Urinary bladder (tissue), 4 donors: ENCODE data around the gene KCTD10. TPM values are rescaled to one million over a fixed set of nuclear protein-coding genes. Genes with fewer than 3 reads are reported as not detected.
"Not testable (repeated sequence)": the region's sequence is repeated elsewhere in the genome, so short reads cannot be mapped to it uniquely, and the experiment has no call there.

Experiments
- DNase-seq: peaks from one replicate; pipeline ENCODE4 v3.0.0-alpha.2; 2015; ENCODE audit errors: extremely low spot score
- H3K27ac ChIP-seq: one replicate; pipeline ENCODE4 v1.5.1; 2013; ENCODE audit warnings: low read depth, mild to moderate bottlenecking, moderate library complexity
- H3K36me3 ChIP-seq: one replicate; pipeline ENCODE4 v1.6.1; 2013; ENCODE audit warnings: mild to moderate bottlenecking, moderate library complexity; ENCODE audit not compliant: insufficient read depth
- H3K4me1 ChIP-seq: one replicate; pipeline ENCODE4 v1.6.1; 2013; ENCODE audit warnings: mild to moderate bottlenecking, moderate library complexity; ENCODE audit not compliant: insufficient read depth
- H3K4me3 ChIP-seq: one replicate; pipeline ENCODE4 v1.5.1; 2013; ENCODE audit warnings: low read depth, low read length
- WGBS: extraction: QIAGEN DNeasy Blood & Tissue Kit; methylation state at CpG from one replicate; pipeline ENCODE4 v1.1.7; 2013; 5-methylcytosine and 5-hydroxymethylcytosine counted together
- polyA plus RNA-seq: library from polyadenylated mRNA; stranded (reverse); fragments of 200-250 nt; gene quantifications from one replicate; pipeline ENCODE4 v1.2.3, GENCODE V29; 2013
- total RNA-seq: library from RNA; depleted of rRNA; stranded (reverse); fragments of >200 nt; gene quantifications from one replicate; pipeline ENCODE4 v1.2.3, GENCODE V29; 2014
- donor health status: healthy with polysubstance abuse.
- donor health status: healthy.

The KCTD10 gene
- total and polyA plus RNA-seq, 2 donors = 34.2 to 84.5 TPM

DNA sequence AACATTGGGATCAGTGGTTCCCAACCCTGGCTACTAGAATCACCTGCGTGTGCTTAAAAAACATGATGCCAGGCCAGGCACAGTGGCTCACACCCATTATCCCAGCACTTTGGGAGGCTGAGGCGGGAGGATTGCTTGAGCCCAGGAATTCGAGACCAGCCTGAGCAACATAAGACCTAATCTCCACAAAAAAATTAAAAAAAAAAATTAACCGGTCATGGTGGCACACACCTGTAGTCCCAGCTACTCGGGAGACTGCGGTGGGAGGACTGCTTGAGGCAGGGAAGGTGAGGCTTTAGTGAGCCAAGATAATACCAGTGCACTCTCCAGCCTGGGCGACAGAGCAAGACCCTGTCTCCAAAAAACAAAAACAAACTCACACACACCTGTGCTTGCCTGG lies 2.0 kb downstream of the KCTD10 start:
- 87% methylated on average over 7 of the region's 7 CpGs for WGBS

DNA sequence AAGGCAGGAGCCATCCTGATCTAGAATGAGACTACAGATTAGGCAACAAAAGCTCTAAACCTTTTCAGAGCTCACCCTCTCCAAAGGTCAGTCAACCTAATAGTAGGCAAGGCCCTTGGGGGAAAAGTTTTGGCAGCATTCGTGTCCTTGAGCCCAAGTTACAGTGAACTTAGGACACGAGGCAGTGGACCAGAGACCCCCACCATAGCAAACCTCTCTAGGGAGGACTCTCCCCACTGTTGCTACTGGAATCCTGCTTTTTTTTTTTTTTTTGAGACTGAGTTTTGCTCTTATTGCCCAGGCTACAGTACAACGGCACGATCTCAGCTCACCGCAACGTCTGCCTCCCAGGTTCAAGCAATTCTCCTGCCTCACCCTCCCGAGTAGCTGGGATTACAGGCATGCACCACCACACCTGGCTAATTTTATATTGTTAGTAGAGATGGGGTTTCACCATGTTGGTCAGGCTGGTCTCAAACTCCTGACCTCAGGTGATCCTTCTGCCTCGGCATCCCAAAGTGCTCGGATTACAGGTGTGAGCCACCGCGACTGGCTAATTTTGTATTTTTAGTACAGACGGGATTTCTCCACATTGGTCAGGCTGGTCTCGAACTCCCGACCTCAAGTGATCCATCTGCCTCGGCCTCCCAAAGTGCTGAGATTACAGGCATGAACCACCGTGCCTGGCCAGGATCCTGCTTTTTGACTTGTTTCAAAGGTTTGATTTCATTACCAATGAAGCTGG lies 3.4 kb downstream of the KCTD10 start:
- 89% methylated on average over 16 of the region's 16 CpGs for WGBS
- H3K4me1 ChIP-seq, DNase-seq, H3K36me3 ChIP-seq, H3K27ac ChIP-seq, H3K4me3 ChIP-seq: not testable (repeated sequence)

More for the DNA sequence above, 2.0 kb downstream of the KCTD10 start:
- H3K4me3 ChIP-seq = no peak overlapping the region
- H3K36me3 ChIP-seq = no peaks in the 10 kb centered on the region
- no peak overlapping the region for H3K27ac ChIP-seq
- peaks cover 4% of the 10 kb centered on the region for H3K4me1 ChIP-seq
- DNase-seq = no peak

GRCh38 chr12:109473006-109473405 lies 4.1 kb downstream of the KCTD10 start:
- 87% methylated on average over 3 of the region's 3 CpGs for WGBS
- DNase-seq = no peak
- H3K27ac ChIP-seq = no peak overlapping the region
- peaks cover 4% of the 10 kb centered on the region for H3K4me1 ChIP-seq
- no peak overlapping the region for H3K4me3 ChIP-seq
- H3K36me3 ChIP-seq = no peaks in the 10 kb centered on the region

DNA sequence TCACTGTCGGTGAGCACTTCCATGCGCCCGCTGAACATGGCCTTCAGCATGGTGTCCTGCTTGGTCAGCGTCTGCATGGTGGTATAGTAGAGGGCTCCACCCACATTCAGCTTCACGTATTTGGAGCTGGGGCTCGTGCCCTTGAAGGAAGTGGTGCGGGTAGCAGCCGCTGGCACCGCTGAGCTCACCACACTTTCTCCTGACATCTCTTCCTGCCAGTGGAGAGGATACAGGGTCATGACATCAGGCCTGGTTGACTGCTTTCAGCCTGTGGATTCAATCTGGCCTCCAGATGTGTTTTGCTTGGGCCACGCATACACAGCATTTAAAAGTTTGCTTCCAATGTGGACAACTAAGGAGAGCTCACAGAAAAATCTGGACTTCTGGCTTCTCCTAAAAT lies 7.6 kb downstream of the KCTD10 start:
- H3K36me3 ChIP-seq = no peaks in the 10 kb centered on the region
- no peak for DNase-seq
- 89% methylated on average over 10 of the region's 10 CpGs for WGBS
- H3K4me1 ChIP-seq = no peaks in the 10 kb centered on the region
- H3K4me3 ChIP-seq = no peak overlapping the region
- H3K27ac ChIP-seq = no peak overlapping the region

DNA sequence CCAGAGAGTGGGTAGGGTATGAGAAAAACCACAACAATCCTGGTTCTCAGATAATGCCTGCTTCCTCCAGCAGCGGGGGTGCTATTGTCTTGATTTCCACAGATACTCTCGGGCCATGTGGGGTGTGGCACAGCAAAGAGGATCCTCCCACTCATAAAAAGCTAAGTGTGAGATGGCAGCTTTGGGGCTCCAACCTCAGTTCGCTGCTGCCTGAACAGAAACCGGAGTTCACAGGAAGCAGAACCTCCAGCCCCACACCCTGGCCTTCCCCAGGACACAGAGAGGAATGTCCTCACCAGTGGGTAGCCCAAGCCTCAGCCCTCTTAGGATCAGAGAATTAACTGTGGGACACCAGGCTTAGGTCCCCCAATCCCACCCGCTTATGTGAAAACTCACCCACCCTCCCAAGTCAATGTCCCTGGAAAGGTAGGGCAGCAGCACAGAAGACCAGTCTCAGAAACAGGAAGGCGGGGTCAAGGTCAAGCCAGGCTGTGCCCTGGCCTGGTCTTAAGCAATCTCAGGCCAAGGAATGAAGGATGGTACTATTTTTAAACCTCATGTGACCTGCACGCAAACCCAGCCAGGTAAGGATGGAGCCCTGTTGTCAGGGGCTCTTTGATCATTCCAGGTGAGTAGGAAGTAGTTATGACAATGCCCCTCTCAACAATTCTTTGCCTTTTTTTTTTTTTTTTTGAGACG lies 9.0 kb downstream of the KCTD10 start:
- WGBS = 58% methylated on average over 7 of the region's 8 CpGs
- no peak overlapping the region for H3K4me3 ChIP-seq
- no peak for DNase-seq
- no peaks in the 10 kb centered on the region for H3K36me3 ChIP-seq
- peak overlapping the region; percentile 26 for H3K27ac ChIP-seq
- H3K4me1 ChIP-seq = no peaks in the 10 kb centered on the region

DNA sequence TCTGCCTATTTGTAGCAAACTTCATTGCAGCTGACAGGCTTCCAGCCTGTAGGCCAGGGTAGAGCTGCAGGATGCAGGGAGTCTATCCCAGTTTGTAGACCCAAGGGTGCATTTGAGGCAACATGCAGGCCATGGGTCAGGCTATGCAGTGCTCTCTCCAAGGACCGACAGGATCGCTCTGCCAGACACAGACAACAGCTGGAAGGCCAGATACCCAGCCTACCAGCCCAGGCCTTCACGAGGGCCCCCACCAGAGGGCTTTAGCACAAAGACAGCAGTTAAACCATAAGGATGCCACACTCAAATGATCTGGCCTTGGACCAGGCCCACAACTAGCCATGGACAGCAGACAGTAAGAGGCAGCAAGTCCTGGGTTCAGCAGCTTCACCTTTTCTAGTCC lies 10.3 kb downstream of the KCTD10 start:
- Histone ChIP-seq H3K27ac (no peak overlapping the region), H3K36me3 (no peaks in the 10 kb centered on the region), H3K4me3 (no peak overlapping the region), H3K4me1 (no peaks in the 10 kb centered on the region)
- 41% methylated on average over 3 of the region's 3 CpGs for WGBS
- no peak for DNase-seq

DNA sequence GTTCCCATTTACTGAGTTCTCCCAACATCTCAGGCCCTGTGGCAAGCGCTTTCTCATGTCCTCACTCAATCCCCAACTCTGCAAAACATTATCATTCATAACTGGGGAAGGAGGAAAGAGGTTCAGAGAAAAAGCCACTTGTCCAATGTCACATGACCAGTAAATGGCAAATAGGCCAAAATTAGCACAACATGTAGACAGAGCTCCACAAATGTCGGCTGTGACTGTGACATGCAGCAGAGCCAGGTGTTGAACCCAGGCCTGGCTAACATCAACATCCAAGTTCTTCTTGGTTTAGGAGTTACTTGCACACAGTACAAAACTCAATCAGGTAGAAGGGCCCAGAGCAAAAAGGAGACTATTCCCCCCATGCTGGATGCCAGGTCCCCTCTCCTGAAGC lies 10.8 kb downstream of the KCTD10 start:
- no peak overlapping the region for H3K27ac ChIP-seq
- 53% methylated on average over 2 of the region's 2 CpGs for WGBS

DNA sequence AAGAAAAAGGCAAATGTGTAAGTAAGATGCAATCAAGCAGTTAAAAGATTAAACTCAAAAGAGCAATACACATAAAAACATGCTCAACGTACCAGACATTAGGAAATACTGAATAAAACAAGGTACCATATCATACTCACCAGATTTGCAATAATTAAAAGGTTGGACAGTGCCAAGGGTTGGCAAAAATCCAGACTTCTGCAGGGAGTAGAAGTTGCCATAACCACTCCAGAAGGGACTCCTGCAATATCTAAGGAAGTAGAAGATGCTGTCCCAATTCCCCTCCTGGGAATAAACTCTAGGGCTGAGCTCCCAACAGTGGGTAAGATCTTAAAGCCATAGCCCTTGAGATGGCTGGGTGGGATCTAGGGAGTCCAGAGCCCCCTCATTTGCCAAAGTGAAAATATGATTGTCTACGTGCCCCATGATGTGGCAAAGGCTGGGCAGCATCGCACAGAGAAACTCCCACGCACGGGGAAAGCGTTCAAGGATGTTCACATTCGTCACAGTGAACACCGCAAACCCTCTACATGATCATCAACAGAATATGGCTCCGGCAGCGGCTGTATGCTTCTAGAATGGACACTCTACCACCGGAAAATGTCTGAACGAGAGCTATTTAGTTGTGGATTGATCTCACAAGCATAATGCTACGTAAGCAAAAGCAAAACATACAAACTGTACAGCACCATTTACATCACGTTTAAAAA lies 12.3 kb downstream of the KCTD10 start:
- Histone ChIP-seq H3K36me3 (no peaks in the 10 kb centered on the region), H3K4me1 (peaks cover 3% of the 10 kb centered on the region), H3K27ac (no peak overlapping the region), H3K4me3 (no peak overlapping the region)
- no peak for DNase-seq
- 89% methylated on average over 14 of the region's 14 CpGs for WGBS

More for the DNA sequence above, 10.8 kb downstream of the KCTD10 start:
- H3K4me1 ChIP-seq = peaks cover under 1% of the 10 kb centered on the region
- no peaks in the 10 kb centered on the region for H3K36me3 ChIP-seq
- no peak overlapping the region for H3K4me3 ChIP-seq
- DNase-seq = no peak

- WGBS = 30% methylated on average over 5 of the region's 5 CpGs
- peak overlapping the region; percentile 78 for H3K27ac ChIP-seq
- H3K4me3 ChIP-seq = no peak overlapping the region
- no peaks in the 10 kb centered on the region for H3K36me3 ChIP-seq
- no peak for DNase-seq
- peaks cover 3% of the 10 kb centered on the region for H3K4me1 ChIP-seq
Observed at GRCh38 chr12:109463756-109464155, 13.3 kb downstream of the KCTD10 start.

DNA sequence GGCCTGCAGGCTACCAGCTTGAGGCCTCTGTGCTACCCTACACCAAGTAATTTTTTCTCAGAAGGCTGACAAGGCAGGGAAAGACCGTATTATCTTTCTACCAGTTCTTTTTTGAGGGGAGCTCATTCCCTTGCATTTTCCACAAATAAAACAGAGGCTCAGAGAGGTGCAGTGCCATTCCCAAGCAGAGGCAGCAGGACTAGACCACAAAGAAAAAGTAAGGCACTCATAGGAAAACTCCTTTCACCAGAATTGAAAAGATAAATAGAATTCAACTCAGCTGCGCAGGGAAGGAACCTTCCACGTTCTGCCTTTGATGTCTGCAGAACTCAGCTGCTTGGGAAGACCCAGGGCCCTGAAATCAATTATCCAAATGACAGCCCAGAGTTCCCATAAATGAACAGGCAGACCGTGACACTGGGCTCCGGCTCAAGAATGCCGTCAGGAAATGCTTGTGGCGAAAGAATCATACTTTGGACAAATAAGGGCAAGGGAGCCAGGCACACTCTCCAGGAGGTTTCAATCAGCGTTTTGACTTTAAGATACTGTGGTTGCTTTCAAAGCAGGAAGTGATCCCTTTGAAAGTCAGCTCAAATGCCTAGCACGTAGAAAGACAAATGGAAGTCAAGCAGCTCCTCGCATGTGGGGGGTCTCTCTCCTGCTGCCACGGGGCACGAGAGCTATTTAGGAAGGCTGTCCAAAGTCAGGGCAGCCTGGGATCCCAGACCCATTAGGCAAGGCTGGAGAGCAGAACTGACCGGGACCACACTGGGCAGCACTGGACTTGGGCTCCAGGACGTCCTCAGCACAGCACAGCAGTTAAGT lies 14.0 kb downstream of the KCTD10 start:
- Histone ChIP-seq H3K4me1 (peaks cover 3% of the 10 kb centered on the region), H3K27ac (peak overlapping the region; percentile 81), H3K36me3 (no peaks in the 10 kb centered on the region), H3K4me3 (no peak overlapping the region)
- WGBS = 11% methylated on average over 14 of the region's 14 CpGs
- DNase-seq = peak; percentile 69

DNA sequence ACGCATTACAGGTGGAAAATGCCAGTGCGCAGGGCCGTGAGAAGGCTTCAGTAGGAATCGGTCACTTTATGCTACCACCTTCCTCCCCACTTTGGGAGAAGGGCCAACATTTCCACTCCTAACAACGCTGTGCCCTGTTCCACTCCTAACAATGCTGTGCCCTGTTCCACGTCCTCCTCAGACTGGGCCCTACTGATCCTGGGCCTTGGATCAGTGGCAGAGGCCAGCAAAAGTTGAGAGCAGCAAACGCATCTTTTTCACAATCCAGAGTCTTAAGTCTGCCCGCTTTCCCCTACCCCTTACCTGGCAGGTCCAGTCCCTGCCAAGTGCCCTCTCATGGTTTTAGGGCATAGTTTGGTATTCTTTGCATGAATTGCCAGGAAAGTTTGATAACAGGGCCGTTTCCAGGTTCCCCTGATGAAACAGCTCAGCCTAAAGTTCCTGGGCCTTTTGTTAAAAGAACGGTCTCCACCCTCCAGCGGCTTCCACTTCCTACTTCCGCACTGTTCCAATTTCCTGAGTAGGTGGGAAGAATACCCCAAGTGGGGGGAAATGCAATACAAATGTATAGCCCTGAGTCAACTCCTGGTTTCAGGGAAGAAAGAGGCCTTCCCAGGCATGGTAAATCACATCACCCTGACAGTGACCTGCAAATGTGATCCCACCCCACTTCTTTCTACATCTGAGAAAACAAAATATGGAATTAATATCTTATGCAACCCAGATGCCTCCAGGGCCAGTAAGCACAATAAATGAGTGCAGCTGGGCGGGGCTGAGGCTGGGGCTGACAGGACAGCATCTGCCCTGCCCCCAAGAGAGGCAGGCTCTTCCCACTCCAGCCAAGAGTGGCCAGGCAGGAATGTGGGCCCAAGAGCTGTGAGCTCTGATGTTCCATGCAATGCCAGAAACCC lies 15.0 kb downstream of the KCTD10 start:
- Histone ChIP-seq H3K27ac (peak overlapping the region; percentile 81), H3K4me3 (no peak overlapping the region), H3K4me1 (peaks cover 3% of the 10 kb centered on the region), H3K36me3 (no peaks in the 10 kb centered on the region)
- WGBS = 44% methylated on average over 13 of the region's 13 CpGs
- no peak for DNase-seq

- no peak for DNase-seq
- Histone ChIP-seq H3K4me1 (peaks cover 3% of the 10 kb centered on the region), H3K36me3 (no peaks in the 10 kb centered on the region), H3K27ac (peak overlapping the region; percentile 73), H3K4me3 (no peak overlapping the region)
- 55% methylated on average over 8 of the region's 8 CpGs for WGBS
Observed at GRCh38 chr12:109461049-109461845, 15.9 kb downstream of the KCTD10 start.
